Neural cell (in vitro differentiated cells): Measurements from ENCODE around the gene SAMD1. TPM values are rescaled to one million over a fixed set of nuclear protein-coding genes. Genes with fewer than 3 reads are reported as not detected.

Experiments
- H2AFZ ChIP-seq: fragments of 200-600, 300-800 bp; sonication (generic), shearing (Covaris generic); 2 replicates; pipeline ENCODE4 v1.6.0; 2014; ENCODE audit warnings: low read depth, mild to moderate bottlenecking, antibody characterized with exemption, low read length, moderate library complexity
- H3F3A ChIP-seq: fragments of 200-600 bp; shearing (Covaris generic); 2 replicates; pipeline ENCODE4 v1.6.1; 2016; ENCODE audit warnings: mild to moderate bottlenecking, moderate library complexity, mixed read lengths, antibody characterized with exemption, low read length; ENCODE audit not compliant: insufficient read depth, poor library complexity, severe bottlenecking
- H3K27ac ChIP-seq: fragments of 200-600, 300-800 bp; sonication (generic), shearing (Covaris generic); 2 replicates; pipeline ENCODE4 v1.5.1; 2014; ENCODE audit warnings: mild to moderate bottlenecking, low read length, moderate library complexity
- H3K27me3 ChIP-seq: fragments of 300-800, 200-600 bp; sonication (generic), shearing (Covaris generic); 2 replicates; pipeline ENCODE4 v1.6.0; 2014; ENCODE audit warnings: mild to moderate bottlenecking, low read depth, low read length, moderate library complexity; ENCODE audit not compliant: insufficient read depth
- H3K36me3 ChIP-seq: fragments of 300-800, 200-600 bp; sonication (generic), shearing (Covaris generic); 2 replicates; pipeline ENCODE4 v1.5.1; 2014; ENCODE audit warnings: mild to moderate bottlenecking, antibody characterized with exemption, low read length, moderate library complexity; ENCODE audit not compliant: insufficient read depth
- H3K4me2 ChIP-seq: fragments of 300-800, 200-600 bp; sonication (generic), shearing (Covaris generic); 2 replicates; pipeline ENCODE4 v1.6.0; 2014; ENCODE audit warnings: mild to moderate bottlenecking, low read length
- H3K4me3 ChIP-seq: fragments of 300-800, 200-600 bp; sonication (generic), shearing (Covaris generic); 2 replicates; pipeline ENCODE4 v1.5.1; 2014; ENCODE audit warnings: mild to moderate bottlenecking, low read length, moderate library complexity
- H3K79me2 ChIP-seq: fragments of 200-600 bp; shearing (Covaris generic); replicated peaks from 2 replicates; pipeline ENCODE4 v1.6.0; 2014; ENCODE audit warnings: mild to moderate bottlenecking, low read length, moderate library complexity; ENCODE audit not compliant: insufficient read depth
- H3K9ac ChIP-seq: fragments of 300-800, 200-600 bp; sonication (generic), shearing (Covaris generic); 2 replicates; pipeline ENCODE4 v1.6.1; 2016; ENCODE audit warnings: mild to moderate bottlenecking, low read length, mixed read lengths
- H3K9me2 ChIP-seq: fragments of 200-600 bp; shearing (Covaris generic); 2 replicates; pipeline ENCODE4 v1.6.1; 2016; ENCODE audit warnings: mild to moderate bottlenecking, low read length, mixed read lengths; ENCODE audit not compliant: insufficient read depth
- H3K9me3 ChIP-seq: fragments of 200-600, 300-800 bp; sonication (generic), shearing (Covaris generic); 2 replicates; pipeline ENCODE4 v1.6.1; 2016; ENCODE audit warnings: mild to moderate bottlenecking, mixed run types, low read length, moderate library complexity, mixed read lengths
- H4K20me1 ChIP-seq: fragments of 200-600 bp; shearing (Covaris generic); 2 replicates; pipeline ENCODE4 v1.6.1; 2016; ENCODE audit warnings: mild to moderate bottlenecking, mixed run types; ENCODE audit not compliant: insufficient read depth
- EP300 ChIP-seq: fragments of 450-650 bp; conservative IDR thresholded peaks from 2 replicates; pipeline ENCODE4 v1.6.1; 2014; ENCODE audit warnings: antibody characterized with exemption, mild to moderate bottlenecking, moderate library complexity; ENCODE audit not compliant: poor library complexity, severe bottlenecking
- EZH2 ChIP-seq: fragments of 200-600, 300-800 bp; shearing (Covaris generic), sonication (generic); IDR thresholded peaks from 2 replicates; pipeline ENCODE4 v1.6.1; 2014; ENCODE audit warnings: antibody characterized with exemption, low read length, borderline replicate concordance, mild to moderate bottlenecking; ENCODE audit not compliant: insufficient read depth, poor library complexity, severe bottlenecking
- MXI1 ChIP-seq: fragments of 450-650 bp; conservative IDR thresholded peaks from 2 replicates; pipeline ENCODE4 v1.6.1; 2014; ENCODE audit warnings: antibody characterized with exemption, mild to moderate bottlenecking; ENCODE audit not compliant: poor library complexity, severe bottlenecking
- POLR2AphosphoS5 ChIP-seq: IDR thresholded peaks from 2 replicates; pipeline ENCODE4 v1.6.1; 2012
- RAD21 ChIP-seq: fragments of 450-650 bp; conservative IDR thresholded peaks from 2 replicates; pipeline ENCODE4 v1.6.1; 2014; ENCODE audit warnings: antibody characterized with exemption, mild to moderate bottlenecking, moderate library complexity
- SMC3 ChIP-seq: fragments of 450-650 bp; conservative IDR thresholded peaks from 2 replicates; pipeline ENCODE4 v1.6.1; 2014; ENCODE audit warnings: antibody characterized with exemption, mild to moderate bottlenecking, moderate library complexity; ENCODE audit not compliant: poor library complexity
- TAF1 ChIP-seq: IDR thresholded peaks from 2 replicates; pipeline ENCODE4 v1.6.1; 2012; ENCODE audit warnings: low read depth
- polyA plus RNA-seq: library from polyadenylated mRNA; depleted of rRNA; stranded (reverse); fragments of >200 nt; gene quantifications from 2 replicates; pipeline ENCODE4 v1.2.3, GENCODE V29; 2014
- TF ChIP-seq, protein P1 (sequence below): fragments of 450-650 bp; IDR thresholded peaks from 2 replicates; pipeline ENCODE4 v1.5.1; 2014; ENCODE audit warnings: antibody characterized with exemption, mild to moderate bottlenecking, moderate library complexity; ENCODE audit not compliant: poor library complexity, severe bottlenecking
- TF ChIP-seq, protein P2 (sequence below): IDR thresholded peaks from 2 replicates; pipeline ENCODE4 v1.6.1; 2012; ENCODE audit warnings: borderline replicate concordance

The SAMD1 gene
- polyA plus RNA-seq, 1 donor from 2014 or later, result 38.1 TPM

DNA sequence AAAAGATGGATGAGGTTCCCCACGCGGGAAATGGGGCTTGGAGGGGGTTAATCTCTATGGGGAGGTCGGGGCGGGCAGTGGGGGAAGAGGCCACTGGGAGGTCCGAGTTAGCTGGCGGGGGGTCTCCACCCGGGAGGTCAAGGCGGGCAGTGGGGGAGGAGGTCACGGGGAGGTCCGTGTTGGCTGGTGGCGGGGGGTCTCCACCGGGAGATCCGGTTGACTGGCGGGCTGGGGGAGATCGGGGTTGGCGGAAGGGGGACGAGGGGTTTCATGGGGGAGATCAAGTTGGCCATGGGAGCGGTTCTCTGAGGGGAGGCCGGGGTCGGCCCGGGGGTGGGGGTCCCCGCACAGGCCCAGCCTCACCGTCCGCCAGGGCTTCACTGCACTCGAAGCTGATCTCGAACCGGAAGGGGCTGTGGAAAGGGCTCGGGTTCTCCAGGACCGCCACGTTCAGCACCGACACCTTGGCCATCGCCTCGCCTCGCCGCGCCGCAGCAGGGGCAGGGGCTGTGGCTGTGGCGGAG is 45.5 kb upstream of the SAMD1 start:
- Histone ChIP-seq H3K27me3 (no peaks in the 10 kb centered on the region), H3K9me3 (no peaks in the 10 kb centered on the region), H3K4me3 (peak overlapping the region; percentile 85), H4K20me1 (no peaks in the 10 kb centered on the region), H3K36me3 (no peaks in the 10 kb centered on the region), H3K9ac (no peak overlapping the region), H3F3A (no peaks in the 10 kb centered on the region), H3K4me2 (peak overlapping the region; percentile 65), H3K79me2 (no peaks in the 10 kb centered on the region), H3K9me2 (no peaks in the 10 kb centered on the region), H3K27ac (no peak overlapping the region), H2AFZ (peak overlapping the region; percentile 33)
- TF ChIP-seq, protein P1, sequence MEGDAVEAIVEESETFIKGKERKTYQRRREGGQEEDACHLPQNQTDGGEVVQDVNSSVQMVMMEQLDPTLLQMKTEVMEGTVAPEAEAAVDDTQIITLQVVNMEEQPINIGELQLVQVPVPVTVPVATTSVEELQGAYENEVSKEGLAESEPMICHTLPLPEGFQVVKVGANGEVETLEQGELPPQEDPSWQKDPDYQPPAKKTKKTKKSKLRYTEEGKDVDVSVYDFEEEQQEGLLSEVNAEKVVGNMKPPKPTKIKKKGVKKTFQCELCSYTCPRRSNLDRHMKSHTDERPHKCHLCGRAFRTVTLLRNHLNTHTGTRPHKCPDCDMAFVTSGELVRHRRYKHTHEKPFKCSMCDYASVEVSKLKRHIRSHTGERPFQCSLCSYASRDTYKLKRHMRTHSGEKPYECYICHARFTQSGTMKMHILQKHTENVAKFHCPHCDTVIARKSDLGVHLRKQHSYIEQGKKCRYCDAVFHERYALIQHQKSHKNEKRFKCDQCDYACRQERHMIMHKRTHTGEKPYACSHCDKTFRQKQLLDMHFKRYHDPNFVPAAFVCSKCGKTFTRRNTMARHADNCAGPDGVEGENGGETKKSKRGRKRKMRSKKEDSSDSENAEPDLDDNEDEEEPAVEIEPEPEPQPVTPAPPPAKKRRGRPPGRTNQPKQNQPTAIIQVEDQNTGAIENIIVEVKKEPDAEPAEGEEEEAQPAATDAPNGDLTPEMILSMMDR, result no peak
- TF ChIP-seq SMC3 (no peak), EP300 (no peak), MXI1 (no peak), TAF1 (no peak), RAD21 (no peak), EZH2 (no peak), POLR2AphosphoS5 (no peak)
- TF ChIP-seq, protein P2, sequence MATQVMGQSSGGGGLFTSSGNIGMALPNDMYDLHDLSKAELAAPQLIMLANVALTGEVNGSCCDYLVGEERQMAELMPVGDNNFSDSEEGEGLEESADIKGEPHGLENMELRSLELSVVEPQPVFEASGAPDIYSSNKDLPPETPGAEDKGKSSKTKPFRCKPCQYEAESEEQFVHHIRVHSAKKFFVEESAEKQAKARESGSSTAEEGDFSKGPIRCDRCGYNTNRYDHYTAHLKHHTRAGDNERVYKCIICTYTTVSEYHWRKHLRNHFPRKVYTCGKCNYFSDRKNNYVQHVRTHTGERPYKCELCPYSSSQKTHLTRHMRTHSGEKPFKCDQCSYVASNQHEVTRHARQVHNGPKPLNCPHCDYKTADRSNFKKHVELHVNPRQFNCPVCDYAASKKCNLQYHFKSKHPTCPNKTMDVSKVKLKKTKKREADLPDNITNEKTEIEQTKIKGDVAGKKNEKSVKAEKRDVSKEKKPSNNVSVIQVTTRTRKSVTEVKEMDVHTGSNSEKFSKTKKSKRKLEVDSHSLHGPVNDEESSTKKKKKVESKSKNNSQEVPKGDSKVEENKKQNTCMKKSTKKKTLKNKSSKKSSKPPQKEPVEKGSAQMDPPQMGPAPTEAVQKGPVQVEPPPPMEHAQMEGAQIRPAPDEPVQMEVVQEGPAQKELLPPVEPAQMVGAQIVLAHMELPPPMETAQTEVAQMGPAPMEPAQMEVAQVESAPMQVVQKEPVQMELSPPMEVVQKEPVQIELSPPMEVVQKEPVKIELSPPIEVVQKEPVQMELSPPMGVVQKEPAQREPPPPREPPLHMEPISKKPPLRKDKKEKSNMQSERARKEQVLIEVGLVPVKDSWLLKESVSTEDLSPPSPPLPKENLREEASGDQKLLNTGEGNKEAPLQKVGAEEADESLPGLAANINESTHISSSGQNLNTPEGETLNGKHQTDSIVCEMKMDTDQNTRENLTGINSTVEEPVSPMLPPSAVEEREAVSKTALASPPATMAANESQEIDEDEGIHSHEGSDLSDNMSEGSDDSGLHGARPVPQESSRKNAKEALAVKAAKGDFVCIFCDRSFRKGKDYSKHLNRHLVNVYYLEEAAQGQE, result no peak

DNA sequence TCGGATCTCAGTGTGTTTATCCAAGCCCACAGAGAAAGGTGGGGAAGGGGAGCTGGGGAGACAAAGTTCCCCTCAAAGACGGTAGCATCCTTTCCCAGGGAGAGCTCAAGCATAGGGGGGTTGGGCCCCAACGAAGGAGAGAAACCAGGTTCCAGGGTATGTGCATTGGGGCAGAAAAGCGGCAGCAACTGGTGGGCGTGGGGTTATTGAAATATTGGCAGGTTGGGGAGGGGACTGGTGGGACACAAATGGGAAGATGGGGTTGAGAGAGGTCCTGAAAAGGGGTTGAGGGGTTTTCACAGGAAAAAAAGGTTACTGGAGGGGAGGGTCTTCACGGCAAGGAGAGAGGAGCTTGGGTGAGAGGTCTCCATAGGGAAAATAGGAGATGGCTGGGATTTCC is 44.8 kb upstream of the SAMD1 start:
- Histone ChIP-seq H3K27me3 (no peaks in the 10 kb centered on the region), H3F3A (no peaks in the 10 kb centered on the region), H2AFZ (no peak overlapping the region), H3K9me3 (no peaks in the 10 kb centered on the region), H3K4me2 (no peak overlapping the region), H3K27ac (no peak overlapping the region), H3K79me2 (no peaks in the 10 kb centered on the region), H4K20me1 (no peaks in the 10 kb centered on the region), H3K9me2 (no peaks in the 10 kb centered on the region), H3K9ac (no peak overlapping the region), H3K4me3 (peak overlapping the region; percentile 85), H3K36me3 (no peaks in the 10 kb centered on the region)
- TF ChIP-seq MXI1 (no peak), SMC3 (no peak), POLR2AphosphoS5 (no peak), TAF1 (no peak), RAD21 (no peak), EZH2 (no peak)
- TF ChIP-seq, protein P1, result no peak
